ENCODE data around the gene CASZ1.

DNA sequence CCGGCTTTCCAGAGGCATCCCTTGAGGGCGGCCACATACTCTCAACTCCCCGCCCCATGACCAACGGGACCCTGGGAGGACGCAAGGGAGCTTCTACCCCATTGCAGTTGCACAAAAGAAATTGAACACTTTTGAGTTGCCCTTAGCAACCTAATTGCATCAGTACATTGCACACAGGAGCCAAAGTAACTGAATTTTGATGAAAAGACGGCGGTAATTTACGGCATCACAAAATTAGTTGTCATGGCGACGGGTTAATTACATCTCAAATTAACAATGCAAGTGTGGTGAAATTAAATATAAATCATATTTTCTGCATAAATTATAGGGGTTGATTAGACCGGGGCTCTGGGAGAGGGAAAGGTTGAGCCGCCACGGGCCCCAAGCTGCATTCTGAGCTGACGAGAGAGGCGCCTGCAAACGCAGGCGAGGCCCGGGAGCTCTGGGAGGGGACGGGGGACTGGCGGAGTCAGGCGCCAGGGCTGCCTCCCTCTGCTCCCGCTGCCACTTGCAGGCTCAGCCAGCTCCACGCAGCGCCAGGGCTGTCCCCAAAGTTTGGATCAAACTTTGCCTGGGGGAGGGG is 61.4 kb downstream of the CASZ1 start:
- TF ChIP-seq CTCF (IDR thresholded peaks at IDR 0.05) (no peak), POLR2A (IDR thresholded peaks at IDR 0.05) (no peak)

Data from adrenal gland (tissue), 5 donors.